Measurements from ENCODE around the gene ARAP3. TPM values are rescaled to one million over a fixed set of nuclear protein-coding genes. Genes with fewer than 3 reads are reported as not detected.

ARAP3 gene
- total RNA-seq, 1 experiment from 2014 or later, result 0.69 TPM

GRCh38 chr5:141697586-141697985 is 15.6 kb upstream of the ARAP3 start:
- DNase-seq (ENCODE audit: low read depth), result no peak

GRCh38 chr5:141696431-141696830 is 14.4 kb upstream of the ARAP3 start:
- DNase-seq (ENCODE audit: low read depth), result no peak

- DNase-seq (ENCODE audit: low read depth), result peak; percentile 74
These were observed 13.7 kb upstream of the ARAP3 start for GRCh38 chr5:141695627-141696215.

- DNase-seq (ENCODE audit: low read depth), result no peak
These were observed 12.4 kb upstream of the ARAP3 start for GRCh38 chr5:141694479-141694878.

- DNase-seq (ENCODE audit: low read depth), result no peak
These were observed 11.1 kb upstream of the ARAP3 start for GRCh38 chr5:141692919-141693725.

GRCh38 chr5:141692533-141692888 is 10.5 kb upstream of the ARAP3 start:
- DNase-seq (ENCODE audit: low read depth), result no peak

GRCh38 chr5:141691867-141692532 is 10.0 kb upstream of the ARAP3 start:
- peak; percentile 57 for DNase-seq (ENCODE audit: low read depth)

GRCh38 chr5:141691286-141691866 is 9.3 kb upstream of the ARAP3 start:
- no peak for DNase-seq (ENCODE audit: low read depth)

- DNase-seq (ENCODE audit: low read depth), result no peak
These were observed 4.8 kb upstream of the ARAP3 start for GRCh38 chr5:141686648-141687416.

- no peak for DNase-seq (ENCODE audit: low read depth)
These were observed 3.6 kb upstream of the ARAP3 start for GRCh38 chr5:141685591-141685990.

GRCh38 chr5:141683596-141684141 is 1.6 kb upstream of the ARAP3 start:
- no peak for DNase-seq (ENCODE audit: low read depth)

- DNase-seq (ENCODE audit: low read depth), result no peak
These were observed 735 bp downstream of the ARAP3 start for GRCh38 chr5:141681295-141681694.

- DNase-seq (ENCODE audit: low read depth), result no peak
These were observed 1.3 kb downstream of the ARAP3 start for GRCh38 chr5:141680751-141681201.

- DNase-seq (ENCODE audit: low read depth), result no peak
These were observed 1.9 kb downstream of the ARAP3 start for GRCh38 chr5:141680178-141680577.

GRCh38 chr5:141677415-141677814 is 4.6 kb downstream of the ARAP3 start:
- no peak for DNase-seq (ENCODE audit: low read depth)

GRCh38 chr5:141675672-141676071 is 6.4 kb downstream of the ARAP3 start:
- no peak for DNase-seq (ENCODE audit: low read depth)

GRCh38 chr5:141674747-141675146 is 7.3 kb downstream of the ARAP3 start:
- DNase-seq (ENCODE audit: low read depth), result no peak

GRCh38 chr5:141672841-141673813 is 8.9 kb downstream of the ARAP3 start:
- no peak for DNase-seq (ENCODE audit: low read depth)

GRCh38 chr5:141672071-141672840 is 9.8 kb downstream of the ARAP3 start:
- DNase-seq (ENCODE audit: low read depth), result no peak
